HS-5 (cell line): ENCODE measurements around the gene DNAH9.

Experiments used
- DNase-seq: peaks from one replicate; pipeline ENCODE4 v3.0.0-alpha.2; 2012; ENCODE audit warnings: low read depth

DNAH9 gene, protein sequence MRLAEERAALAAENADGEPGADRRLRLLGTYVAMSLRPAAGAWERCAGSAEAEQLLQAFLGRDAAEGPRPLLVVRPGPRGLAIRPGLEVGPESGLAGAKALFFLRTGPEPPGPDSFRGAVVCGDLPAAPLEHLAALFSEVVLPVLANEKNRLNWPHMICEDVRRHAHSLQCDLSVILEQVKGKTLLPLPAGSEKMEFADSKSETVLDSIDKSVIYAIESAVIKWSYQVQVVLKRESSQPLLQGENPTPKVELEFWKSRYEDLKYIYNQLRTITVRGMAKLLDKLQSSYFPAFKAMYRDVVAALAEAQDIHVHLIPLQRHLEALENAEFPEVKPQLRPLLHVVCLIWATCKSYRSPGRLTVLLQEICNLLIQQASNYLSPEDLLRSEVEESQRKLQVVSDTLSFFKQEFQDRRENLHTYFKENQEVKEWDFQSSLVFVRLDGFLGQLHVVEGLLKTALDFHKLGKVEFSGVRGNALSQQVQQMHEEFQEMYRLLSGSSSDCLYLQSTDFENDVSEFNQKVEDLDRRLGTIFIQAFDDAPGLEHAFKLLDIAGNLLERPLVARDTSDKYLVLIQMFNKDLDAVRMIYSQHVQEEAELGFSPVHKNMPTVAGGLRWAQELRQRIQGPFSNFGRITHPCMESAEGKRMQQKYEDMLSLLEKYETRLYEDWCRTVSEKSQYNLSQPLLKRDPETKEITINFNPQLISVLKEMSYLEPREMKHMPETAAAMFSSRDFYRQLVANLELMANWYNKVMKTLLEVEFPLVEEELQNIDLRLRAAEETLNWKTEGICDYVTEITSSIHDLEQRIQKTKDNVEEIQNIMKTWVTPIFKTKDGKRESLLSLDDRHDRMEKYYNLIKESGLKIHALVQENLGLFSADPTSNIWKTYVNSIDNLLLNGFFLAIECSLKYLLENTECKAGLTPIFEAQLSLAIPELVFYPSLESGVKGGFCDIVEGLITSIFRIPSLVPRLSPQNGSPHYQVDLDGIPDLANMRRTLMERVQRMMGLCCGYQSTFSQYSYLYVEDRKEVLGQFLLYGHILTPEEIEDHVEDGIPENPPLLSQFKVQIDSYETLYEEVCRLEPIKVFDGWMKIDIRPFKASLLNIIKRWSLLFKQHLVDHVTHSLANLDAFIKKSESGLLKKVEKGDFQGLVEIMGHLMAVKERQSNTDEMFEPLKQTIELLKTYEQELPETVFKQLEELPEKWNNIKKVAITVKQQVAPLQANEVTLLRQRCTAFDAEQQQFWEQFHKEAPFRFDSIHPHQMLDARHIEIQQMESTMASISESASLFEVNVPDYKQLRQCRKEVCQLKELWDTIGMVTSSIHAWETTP (N-terminal part only)

DNA sequence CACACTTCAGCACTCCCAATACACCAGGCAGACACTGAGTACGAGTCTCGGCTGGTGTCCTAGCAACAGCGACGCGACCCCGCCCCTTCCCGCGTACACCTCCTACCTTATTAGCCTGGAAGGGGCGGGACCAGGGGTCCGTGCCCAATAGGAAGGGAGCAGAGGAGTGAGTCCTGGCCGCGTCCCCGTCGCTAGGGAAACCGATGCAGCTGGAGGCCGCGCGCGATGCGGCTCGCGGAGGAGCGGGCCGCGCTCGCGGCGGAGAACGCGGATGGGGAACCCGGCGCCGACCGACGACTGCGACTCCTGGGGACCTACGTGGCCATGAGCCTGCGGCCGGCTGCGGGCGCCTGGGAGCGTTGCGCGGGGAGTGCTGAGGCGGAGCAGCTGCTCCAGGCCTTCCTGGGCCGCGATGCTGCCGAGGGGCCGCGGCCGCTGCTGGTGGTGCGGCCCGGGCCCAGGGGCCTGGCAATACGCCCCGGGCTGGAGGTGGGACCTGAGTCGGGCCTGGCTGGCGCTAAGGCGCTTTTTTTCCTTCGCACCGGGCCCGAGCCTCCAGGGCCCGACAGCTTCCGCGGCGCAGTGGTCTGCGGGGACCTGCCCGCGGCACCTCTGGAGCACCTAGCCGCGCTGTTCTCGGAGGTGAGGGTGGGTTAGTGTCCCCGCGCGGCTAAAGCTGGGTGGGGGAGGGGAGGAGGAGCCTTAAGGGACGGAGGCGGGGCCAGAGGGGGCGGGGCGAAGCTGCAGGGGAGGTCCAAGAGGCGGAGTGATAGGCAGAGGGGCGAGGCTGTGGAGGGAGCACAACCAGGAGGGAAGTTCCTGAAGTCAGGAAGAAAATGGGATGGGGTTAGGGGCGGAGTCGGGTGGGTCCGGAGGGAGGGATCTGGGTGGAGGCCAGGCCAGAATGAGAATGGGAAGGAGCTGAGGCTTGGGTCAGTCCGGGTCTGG is at the start of gene DNAH9:
Gene DNAH9 (plus strand): TSS at position 197 of the 948 bp plus-strand sequence. CDS start 29 bp downstream, at position 226.
- no peak for DNase-seq

DNA sequence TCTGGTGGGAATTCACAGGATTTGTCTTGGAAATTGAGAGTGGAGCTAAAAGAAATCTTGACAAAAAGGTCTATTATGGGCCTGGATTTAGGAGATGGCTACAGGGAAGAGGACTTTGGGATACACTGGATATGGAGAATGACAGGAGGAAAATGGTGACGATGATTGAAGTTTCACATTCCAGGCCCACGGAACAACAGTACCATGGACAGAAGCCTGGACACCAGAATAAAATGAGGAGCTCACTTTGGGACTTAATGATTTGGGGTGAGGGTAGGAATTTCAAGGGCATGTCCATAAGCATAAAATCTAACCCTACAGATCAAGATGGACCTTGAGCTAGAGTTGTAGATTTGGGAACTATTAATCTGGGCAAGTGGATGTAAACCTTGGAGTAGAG is 47.8 kb upstream of the DNAH9 start:
- DNase-seq: no peak

DNA sequence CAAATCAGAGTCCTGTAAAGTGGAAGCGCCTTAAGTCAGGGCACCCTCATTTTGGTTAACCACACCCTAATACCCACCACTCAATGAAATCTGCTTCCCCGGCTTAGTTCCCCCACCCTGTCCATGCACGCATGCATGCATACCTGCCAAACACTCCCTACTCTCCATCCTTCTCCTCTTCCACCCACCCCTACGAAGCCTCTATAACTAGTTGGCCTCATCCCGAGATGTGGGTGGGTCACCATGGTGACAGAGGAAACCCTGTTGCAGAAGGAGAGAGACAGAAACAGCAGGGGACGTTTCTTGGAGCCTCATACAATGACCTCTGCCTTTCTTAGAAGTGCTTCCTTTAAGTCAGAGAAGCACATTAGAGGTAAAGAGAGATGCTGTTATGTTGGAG is 46.8 kb upstream of the DNAH9 start:
- no peak for DNase-seq

DNA sequence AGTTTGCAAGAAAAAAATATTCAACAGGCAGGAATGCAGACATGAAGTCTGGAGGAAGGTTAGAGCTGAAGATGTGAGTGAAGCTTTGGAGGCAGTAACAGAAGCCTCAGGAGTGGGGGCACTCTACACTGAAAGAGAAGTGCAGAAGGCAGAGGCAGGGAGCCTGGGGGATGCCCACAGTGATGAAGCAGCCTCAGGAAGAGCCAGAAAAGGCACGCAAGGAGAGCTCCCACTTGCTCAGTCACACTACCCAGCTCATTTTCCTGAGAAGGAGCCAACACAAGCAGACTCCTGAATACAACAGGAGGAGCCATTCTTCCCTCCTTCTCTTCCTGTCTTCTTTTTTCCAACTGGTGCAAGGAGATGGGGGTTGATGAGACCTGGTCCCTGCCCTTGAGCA is 45.1 kb upstream of the DNAH9 start:
- no peak for DNase-seq

DNA sequence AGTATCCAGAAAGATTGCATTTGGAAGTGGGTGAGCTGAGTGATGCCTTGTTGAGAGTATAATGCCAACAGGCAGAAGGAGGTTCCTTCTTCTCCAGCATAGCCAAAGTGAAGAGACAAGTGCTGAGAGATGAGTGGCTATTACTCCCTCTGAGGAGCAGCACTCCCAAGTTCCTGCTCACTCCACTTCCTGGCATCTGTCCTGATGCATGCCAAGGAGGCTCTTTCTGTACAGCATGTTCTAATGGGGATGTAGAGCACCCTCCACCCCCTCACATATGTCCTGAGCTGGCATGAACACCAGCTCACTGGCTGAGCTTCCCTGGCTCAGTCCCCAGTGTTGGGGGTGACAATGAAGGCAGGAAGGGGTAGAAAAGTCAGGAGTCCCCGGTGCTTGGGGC is 44.2 kb upstream of the DNAH9 start:
- DNase-seq: no peak

DNA sequence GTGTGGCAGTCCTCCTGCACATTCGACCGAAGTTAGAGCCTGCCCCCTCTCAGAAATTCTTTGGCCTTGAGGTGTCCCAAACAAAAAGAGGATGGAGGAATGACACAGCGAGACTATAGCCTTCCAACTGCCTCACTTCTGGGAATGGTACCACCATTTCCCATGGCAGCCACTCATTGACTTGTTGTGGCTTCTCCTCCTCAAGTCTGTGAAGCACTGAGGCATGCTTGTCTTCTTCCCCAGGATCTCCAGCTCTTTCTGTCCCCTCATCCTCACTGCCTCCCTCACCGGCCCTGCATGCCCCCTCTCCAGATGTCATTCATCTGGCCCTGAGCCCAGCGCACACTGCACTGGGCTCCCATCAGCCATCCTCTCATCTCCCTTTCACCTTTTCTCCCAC is 43.7 kb upstream of the DNAH9 start:
- DNase-seq: no peak

DNA sequence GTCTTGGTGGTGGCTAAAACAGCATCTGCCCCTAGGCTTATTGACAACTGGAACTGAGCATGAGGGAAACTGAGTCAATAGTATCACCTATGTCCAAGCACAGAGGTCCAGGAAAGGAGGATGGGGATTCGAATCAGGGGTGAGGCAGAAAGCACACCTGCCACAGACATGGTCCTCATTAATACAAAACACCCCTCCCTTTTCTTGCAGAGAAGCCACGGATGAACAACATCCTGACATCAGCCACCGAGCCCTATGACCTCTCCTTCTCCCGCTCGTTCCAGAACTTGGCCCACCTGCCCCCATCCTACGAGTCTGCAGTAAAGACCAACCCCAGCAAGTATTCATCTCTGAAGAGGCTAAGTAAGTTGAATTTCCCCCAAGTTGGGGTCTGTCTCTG is 42.7 kb upstream of the DNAH9 start:
- DNase-seq: no peak

DNA sequence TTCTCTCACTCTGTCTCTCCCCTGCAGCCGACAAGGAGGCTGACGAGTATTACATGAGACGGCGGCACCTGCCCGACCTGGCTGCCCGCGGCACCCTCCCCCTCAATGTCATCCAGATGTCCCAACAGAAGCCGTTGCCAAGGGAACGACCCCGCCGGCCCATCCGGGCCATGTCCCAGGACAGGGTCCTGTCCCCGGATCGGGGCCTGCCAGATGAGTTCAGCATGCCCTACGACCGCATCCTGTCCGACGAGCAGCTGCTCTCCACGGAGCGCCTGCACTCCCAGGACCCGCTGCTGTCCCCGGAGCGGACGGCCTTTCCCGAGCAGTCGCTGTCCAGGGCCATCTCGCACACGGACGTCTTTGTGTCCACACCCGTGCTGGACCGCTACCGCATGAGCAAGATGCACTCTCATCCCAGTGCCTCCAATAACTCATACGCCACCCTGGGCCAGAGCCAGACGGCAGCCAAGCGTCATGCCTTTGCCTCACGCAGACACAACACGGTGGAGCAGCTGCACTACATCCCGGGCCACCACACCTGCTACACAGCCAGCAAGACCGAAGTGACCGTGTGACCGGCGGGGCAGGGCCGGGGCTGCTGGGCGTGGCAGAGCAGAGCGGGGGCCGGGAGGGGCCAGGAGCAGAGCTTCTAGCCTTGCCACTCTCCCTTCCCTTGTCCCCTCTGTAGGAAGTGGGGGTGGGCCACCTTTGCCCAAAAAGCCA is 40.4 kb upstream of the DNAH9 start:
- no peak for DNase-seq

DNA sequence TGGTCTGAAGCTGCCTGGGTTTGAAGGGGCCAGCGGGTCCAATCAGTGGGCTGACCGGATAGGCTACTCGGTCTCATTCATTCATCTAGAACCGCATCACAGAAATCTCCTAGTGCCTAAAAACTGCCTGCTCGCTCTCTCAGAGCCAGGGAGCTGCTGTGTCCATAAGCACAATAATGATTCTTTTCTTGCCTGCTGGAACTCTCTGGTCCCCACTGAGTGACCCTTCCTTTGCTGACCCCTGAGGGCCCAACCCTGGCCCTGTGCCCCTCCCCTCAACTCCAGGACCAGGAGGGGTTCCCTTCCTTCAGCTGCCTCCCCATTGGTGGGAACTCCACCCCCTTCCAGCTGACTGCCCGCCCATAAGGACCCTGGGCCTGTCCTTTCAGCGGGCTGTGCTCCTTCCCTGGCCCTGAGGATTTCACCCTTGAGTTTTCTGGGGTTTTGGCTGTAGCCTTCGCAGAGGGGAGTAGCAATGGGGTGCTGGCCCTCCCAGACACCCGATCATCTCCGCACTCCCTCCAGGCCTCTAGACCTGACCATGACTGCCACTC is 39.5 kb upstream of the DNAH9 start:
- no peak for DNase-seq

DNA sequence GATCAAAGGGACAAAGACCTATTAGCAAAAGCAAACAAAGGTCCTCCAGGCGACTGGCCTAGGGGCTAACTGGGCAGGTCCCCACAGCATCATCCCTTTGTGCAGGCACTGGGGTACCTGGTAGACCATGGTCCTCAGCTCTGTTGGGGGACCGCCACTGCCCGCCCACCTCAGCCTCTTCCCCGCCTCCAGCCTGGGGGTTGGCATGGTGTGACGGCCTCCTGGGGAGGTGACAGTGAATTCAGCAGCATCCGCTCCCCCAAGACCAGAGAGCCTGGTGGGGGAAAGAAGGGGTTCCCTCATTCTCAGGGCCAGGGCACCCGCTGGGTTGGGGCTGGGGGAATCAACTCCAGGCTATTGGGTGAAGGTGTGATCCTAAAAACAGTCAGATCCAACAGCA is 38.7 kb upstream of the DNAH9 start:
- no peak for DNase-seq

DNA sequence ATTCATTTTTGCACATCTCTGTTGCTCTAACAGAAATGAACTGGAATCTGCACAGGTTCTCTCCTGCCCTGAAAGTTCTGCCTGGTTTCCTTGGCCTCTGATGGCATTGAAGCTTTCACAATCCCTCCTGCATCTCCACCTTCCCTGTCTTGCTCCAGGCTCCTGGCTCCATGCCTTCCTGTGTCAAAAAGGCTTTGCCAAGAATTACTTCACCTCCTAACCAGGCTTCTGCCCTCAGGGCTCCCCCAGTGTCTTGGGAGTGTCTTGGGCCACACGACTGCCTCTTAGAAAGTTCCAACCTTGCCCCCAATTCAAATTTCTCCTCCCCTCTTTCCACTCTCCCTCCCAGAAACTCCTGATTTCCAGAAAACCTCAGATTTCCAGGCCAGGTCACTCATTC is 37.0 kb upstream of the DNAH9 start:
- DNase-seq: no peak

DNA sequence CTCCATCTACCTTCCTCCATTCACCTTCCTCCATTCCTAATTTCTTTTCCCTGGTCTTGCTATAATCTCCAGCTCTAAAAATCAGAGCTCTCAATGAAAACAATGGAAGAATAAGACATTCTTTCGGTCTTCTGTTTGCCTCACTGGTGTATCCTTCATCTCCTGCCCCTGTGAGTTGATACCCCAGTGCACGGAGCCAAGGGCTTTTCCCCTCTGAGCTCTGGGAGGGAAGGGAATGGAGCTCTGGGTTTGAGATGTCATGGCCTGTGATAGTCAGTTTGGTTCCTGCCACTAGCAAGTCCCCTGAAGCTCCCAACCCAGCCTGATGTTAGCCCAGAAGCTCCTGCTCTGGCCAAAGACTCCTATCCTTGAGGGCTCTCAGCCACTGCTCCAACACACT is 36.6 kb upstream of the DNAH9 start:
- DNase-seq: no peak

DNA sequence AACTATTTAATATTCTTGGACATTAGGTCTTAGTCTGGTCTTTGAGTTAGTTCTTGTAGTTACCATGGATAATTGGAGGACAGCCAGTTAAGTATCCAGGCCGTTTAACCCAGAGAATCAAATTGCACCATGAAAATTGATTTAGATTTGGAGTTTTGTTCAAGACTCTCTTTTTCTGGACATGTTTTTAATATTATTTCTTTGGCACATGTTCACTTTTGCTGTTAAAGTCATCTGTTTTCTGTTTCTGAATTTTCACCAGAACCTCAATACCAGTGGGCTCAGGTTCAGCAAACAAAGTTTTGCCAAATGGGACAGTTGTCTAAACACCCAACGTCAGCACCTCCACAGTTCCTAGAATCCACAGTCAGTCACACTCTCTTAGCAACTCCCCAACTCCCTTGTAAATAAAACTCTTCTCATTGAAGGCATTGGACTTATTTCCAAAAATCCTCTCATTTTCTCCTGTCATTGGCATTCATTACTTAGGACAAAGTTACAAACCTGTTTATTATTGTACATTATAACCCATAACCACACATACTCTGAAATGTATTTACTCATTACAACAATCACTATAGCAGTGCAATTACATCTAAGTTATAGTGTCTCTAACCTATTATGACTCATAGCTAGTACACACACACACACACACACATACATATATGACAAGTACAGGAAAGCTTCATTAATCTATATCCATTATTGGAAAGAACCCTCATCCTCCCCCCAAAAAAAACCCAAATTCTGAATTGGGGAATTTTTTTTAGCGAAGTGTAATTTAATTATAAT is 33.5 kb upstream of the DNAH9 start:
- DNase-seq: no peak

DNA sequence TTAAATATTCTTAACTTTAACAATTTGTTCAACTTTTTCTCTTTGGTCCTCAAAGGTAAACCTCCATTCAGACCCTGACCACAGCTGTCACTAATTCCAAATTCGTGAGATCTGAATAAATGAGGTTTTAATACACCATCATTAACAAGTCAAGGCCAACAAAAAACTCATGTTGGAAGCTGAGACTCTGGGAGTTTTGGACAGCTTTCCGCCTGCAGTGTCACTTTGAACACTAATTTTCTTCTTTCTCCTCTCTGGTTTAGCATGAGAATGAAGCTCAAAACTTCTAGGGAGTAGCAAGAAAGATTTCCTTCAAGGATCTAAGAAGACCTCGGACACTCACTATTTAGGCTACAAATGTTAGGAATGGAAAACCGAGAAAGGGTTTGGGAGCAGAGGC is 32.7 kb upstream of the DNAH9 start:
- no peak for DNase-seq

DNA sequence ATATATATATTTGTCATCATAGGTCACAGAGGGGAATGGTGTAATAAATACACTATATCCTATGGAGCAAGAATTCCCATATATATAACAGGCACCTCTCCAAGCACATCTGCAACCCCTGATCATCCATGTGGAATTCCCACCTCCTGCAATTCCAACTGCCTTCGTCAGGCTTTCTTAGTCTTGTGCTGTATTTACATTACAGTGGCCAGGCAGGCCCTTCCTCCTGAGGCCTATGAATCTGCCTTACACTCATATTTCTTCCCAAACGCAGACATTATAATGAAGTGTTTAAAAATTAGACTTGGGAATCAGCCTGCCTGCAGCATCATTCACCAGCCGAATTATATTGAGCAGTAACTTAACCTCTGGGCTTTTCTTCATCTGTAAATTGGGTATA is 19.3 kb upstream of the DNAH9 start:
- DNase-seq: no peak

DNA sequence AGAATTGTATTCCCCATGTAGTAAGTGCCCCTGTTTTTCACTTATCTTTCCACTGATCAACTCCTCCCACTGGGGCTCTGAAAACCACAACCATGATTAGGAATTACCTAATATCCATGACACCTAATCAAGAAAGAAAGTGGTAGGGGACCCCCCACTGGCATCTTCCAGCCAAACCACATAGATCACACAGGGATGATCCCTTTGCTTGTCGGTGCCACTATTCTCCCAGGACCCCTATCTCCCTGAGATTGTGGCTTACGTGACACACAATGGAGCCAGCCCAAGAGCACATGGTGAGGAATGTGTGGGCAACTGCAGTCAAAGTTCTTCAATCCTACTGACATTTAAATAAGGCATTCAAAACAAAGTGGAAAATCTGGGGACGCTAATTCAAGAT is 17.6 kb upstream of the DNAH9 start:
- no peak for DNase-seq

DNA sequence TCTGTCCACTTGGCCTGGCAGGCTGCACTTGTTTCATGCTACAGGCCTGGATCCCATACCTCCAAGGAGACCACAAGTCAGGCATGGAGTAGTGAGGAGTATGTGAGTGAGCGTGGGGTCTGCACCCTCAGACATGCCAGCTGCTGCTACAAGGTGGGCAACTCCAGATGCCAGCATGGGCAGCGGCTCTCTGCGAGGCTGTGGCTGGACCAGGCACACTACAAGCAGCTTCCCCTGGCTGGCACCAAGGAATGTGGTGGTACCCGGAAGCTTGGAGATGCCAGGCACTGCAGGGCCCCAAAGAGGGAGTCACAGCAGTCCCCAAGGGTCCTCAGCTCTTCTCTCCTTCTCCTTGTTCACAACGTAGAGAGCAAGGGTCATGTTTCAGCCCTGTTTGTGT is 16.1 kb upstream of the DNAH9 start:
- no peak for DNase-seq

DNA sequence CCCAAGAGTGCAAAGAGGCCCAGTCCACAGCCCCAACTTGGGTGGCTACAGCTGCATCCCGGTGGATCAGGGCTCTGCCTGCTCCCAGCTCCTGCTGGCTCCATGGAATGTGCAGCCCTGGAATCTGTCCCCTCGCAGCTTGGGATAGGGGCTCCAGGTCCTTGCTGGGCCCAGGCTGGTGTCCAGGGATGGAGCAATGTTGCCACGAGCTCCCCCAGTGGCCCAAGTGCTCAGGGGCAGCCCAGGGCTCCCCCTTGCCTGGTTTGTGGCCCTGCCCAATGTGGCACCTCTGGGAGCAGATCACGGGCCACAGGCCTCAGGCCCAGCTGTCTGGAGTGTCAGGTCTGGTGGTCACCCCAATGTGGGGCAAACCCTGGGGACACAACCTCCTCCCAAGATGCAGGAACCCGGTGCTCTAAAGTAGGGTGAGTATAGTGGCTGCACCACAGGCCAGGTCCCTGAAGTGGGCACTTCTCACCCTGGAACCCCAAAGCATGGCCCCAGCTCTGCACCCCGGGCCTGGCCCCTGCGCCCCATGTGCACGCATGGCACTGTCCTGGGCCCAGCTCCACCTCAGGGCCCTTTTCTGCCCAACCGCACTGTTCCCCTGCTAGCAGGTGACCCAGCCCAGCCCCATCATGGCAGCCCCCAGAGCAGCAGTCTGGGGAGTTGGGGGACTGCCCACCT is 14.8 kb upstream of the DNAH9 start:
- no peak for DNase-seq

DNA sequence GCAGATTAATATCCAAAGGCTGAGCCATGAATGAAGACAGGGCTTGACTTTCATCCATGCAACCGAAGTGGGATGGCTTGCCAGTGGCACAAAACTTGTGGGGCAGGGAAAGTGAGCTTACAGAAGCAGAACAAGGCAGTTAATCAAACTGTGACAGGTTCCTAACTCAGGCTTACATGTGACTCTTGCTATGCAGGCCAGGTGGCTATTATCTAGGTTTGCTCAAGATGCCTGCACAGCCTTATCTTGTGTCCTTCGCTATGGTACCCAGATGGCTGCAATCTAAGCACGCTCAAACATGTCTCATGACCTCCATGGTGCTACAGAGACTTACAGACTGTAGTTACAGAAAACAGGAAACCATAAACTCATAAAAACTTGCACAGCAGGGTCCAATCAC is 8.6 kb upstream of the DNAH9 start:
- DNase-seq: no peak
